Measurements from ENCODE around the gene SH3BGRL2.

Gene SH3BGRL2

DNA sequence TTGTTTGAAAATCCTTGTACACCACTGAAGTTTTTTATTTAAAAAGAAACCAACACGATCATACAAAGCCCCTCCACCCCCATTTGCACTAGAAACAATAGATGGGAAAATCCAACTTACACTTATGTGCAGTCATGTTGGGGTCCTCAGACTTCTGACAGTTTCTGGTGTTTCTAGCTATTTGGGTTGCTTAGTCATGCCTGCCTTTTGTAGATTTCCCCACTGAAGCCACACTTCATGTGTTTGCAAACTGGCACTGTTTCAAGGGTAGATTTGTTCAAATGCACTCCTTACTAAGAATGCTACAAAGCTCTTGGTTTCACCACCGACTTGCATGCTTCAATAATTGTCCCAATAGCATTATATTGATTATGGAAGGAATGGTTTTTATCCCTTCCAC lies 1.5 kb downstream of the SH3BGRL2 start:
- Histone ChIP-seq H3K4me3 (ENCODE audit: low read depth in 1 of 2, low read length in 2 of 2) (peak overlapping the region; percentile 22 to 82), H3K36me3 (ENCODE audit: control insufficient read depth in 1 of 2, insufficient read depth in 2 of 2, low read length in 2 of 2) (no peaks in the 10 kb centered on the region), H3K27me3 (ENCODE audit: low read depth, low read length) (no peaks in the 10 kb centered on the region), H3K27ac (ENCODE audit: low read length) (no peak overlapping the region), H3K9me3 (ENCODE audit: control insufficient read depth in 1 of 2, low read length in 2 of 2) (no peaks in the 10 kb centered on the region), H3K4me1 (ENCODE audit: control insufficient read depth in 1 of 2, insufficient read depth in 2 of 2, low read length in 2 of 2) (peaks cover 0 to 8% of the 10 kb centered on the region in 2 donors)

DNA sequence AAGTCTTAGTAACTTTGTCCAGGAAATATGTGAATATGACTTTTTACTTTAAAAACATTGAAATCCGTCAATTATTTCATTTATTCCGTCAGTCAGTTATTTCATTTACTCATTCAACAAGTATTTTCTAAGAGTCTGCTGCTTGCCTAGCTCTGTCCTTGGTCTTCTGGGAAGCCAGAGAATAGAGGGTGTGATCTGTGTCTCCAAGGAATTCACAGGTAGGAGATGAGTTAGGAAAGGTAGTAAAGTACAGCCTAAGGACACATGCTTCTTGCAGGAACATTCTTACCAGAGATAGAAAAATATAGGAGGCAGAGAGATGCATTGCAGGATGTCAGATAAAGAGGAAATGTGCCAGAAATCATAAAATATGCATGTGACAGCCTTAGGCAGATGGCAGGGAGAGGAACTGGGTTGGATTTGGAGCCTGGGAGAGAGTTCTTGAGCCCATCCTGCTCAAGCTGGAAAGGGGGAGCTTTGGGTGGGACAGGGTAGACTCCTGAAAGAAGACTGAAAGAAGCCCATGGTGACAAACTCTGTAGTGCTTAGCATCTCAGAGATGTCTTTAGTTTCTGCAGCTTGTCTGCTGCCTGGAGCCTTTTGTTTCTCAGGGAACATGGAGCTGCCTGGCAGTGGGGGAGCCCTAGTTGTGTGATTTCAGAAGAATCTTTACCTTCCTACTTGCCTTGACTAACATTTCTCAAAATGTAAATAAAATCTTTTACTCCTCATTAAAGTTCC lies 3.5 kb downstream of the SH3BGRL2 start:
- Histone ChIP-seq H3K9me3 (ENCODE audit: control insufficient read depth in 1 of 2, low read length in 2 of 2) (no peaks in the 10 kb centered on the region), H3K27ac (ENCODE audit: low read length) (no peak overlapping the region), H3K36me3 (ENCODE audit: control insufficient read depth in 1 of 2, insufficient read depth in 2 of 2, low read length in 2 of 2) (no peaks in the 10 kb centered on the region), H3K4me3 (ENCODE audit: low read depth in 1 of 2, low read length in 2 of 2) (no peak overlapping the region), H3K4me1 (ENCODE audit: control insufficient read depth in 1 of 2, insufficient read depth in 2 of 2, low read length in 2 of 2) (peaks cover 0 to 8% of the 10 kb centered on the region in 2 donors), H3K27me3 (ENCODE audit: low read depth, low read length) (no peaks in the 10 kb centered on the region)

DNA sequence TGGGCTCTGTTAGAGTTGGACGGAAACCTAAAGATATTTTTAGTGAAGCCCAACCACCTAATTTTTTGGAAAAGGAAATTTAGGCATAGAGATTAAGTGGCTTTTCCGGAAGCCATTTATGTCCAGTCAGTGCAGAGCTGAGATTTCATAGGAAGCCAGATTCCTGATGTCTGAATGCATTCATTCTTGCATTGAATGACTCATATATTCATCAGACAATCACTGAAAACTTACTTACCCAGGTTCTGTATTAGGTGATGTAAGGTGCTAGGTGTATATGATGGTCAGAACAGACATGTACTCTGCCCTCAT lies 4.1 kb downstream of the SH3BGRL2 start:
- Histone ChIP-seq H3K4me3 (ENCODE audit: low read depth in 1 of 2, low read length in 2 of 2) (no peak overlapping the region), H3K36me3 (ENCODE audit: control insufficient read depth in 1 of 2, insufficient read depth in 2 of 2, low read length in 2 of 2) (no peaks in the 10 kb centered on the region), H3K4me1 (ENCODE audit: control insufficient read depth in 1 of 2, insufficient read depth in 2 of 2, low read length in 2 of 2) (peaks cover 0 to 7% of the 10 kb centered on the region in 2 donors), H3K9me3 (ENCODE audit: control insufficient read depth in 1 of 2, low read length in 2 of 2) (no peaks in the 10 kb centered on the region), H3K27me3 (ENCODE audit: low read depth, low read length) (no peaks in the 10 kb centered on the region), H3K27ac (ENCODE audit: low read length) (no peak overlapping the region)

DNA sequence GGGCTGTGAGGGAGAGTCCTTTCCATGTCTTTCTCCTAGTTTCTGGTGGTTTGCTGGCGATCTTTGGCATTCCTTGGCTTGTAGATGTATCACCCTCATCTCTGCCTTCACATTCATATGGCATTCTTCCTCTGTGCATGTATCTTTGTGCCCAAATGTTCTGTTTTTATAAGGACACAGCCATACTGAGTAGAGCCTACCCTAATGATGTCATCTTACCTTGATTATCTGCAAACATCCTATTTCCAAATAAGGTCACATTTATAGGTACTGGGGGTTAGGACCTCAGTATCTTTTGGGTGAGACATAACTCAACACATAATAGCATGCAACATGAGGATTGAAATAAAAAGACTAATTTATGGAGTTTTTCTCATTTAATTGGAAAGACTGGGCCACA lies 5.5 kb downstream of the SH3BGRL2 start:
- H3K36me3 ChIP-seq (ENCODE audit: control insufficient read depth in 1 of 2, insufficient read depth in 2 of 2, low read length in 2 of 2) = no peaks in the 10 kb centered on the region
- no peak overlapping the region for H3K27ac ChIP-seq (ENCODE audit: low read length)
- H3K9me3 ChIP-seq (ENCODE audit: control insufficient read depth in 1 of 2, low read length in 2 of 2) = no peaks in the 10 kb centered on the region
- peaks cover 0 to 4% of the 10 kb centered on the region in 2 donors for H3K4me1 ChIP-seq (ENCODE audit: control insufficient read depth in 1 of 2, insufficient read depth in 2 of 2, low read length in 2 of 2)
- no peaks in the 10 kb centered on the region for H3K27me3 ChIP-seq (ENCODE audit: low read depth, low read length)
- H3K4me3 ChIP-seq (ENCODE audit: low read depth in 1 of 2, low read length in 2 of 2) = no peak overlapping the region

DNA sequence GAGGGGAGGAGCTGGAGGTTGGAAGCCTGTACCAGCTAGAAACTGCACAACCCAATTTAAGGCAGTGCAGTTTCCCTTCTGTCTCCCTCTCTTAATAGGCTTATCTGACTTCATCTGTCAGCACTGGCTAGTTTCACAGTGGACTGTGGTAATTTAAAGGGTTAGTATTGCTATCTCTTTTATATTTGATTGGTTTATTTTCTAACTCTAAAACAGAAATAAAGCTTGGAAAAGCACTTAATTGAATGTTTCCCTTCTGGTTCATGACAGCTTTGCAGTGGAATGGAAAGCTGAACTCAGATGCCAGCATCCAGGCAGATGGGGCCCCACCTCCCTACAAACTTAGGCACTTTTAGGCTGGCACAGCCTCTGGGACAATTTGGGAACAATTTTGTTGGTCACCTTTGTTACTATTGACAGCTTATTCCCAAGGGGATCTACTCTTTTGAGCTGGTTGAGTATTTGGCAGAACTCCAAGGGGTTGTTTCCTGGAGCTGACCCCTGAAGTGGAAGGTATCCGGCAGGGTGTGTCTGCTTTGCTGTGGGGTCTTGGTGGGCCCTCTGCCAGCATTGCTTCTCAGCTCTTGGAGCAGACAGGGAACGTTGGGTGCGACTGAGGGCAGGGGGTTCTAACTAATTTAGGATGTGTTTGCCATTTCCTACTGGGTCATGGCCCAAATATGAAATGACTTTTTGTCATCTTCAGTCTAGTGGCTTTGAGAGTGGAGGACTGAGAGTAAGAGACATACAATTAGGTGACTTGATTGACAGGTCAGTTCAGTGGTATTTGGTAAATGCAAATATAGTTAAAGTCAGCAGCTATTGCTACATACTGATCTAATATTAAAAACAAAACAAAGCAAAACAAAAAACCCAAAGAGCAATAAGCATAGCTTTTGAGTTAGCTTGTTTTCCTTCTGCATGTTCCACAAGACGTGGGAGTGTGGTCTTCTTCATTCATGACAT lies 9.3 kb downstream of the SH3BGRL2 start:
- Histone ChIP-seq H3K4me1 (ENCODE audit: control insufficient read depth in 1 of 2, insufficient read depth in 2 of 2, low read length in 2 of 2) (peaks cover 0 to 4% of the 10 kb centered on the region in 2 donors), H3K9me3 (ENCODE audit: control insufficient read depth in 1 of 2, low read length in 2 of 2) (no peaks in the 10 kb centered on the region), H3K27ac (ENCODE audit: low read length) (no peak overlapping the region), H3K27me3 (ENCODE audit: low read depth, low read length) (no peaks in the 10 kb centered on the region), H3K36me3 (ENCODE audit: control insufficient read depth in 1 of 2, insufficient read depth in 2 of 2, low read length in 2 of 2) (no peaks in the 10 kb centered on the region), H3K4me3 (ENCODE audit: low read depth in 1 of 2, low read length in 2 of 2) (no peak overlapping the region)

DNA sequence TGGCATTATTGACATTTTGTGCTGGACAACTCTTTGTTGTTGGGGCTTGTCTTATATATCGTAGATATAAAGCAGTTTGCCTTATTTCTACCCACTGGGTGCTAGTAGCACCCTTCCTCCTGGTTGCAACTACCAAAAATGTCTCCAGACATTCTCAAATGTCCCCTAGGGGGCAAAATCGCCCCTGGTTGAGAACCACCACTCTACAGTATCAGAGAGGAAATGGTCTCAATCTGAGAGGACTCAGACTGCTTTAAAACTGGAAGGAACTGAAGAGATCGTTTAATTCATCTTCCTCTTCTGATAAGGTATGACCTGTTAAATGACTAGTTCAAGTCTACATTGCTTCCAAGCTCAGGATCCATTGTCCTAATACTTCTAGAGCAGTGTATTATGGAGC lies 14.9 kb downstream of the SH3BGRL2 start:
- Histone ChIP-seq H3K27me3 (ENCODE audit: low read depth, low read length) (no peaks in the 10 kb centered on the region), H3K4me1 (ENCODE audit: control insufficient read depth in 1 of 2, insufficient read depth in 2 of 2, low read length in 2 of 2) (peaks cover 4 to 7% of the 10 kb centered on the region in 2 donors), H3K36me3 (ENCODE audit: control insufficient read depth in 1 of 2, insufficient read depth in 2 of 2, low read length in 2 of 2) (no peaks in the 10 kb centered on the region), H3K4me3 (ENCODE audit: low read depth in 1 of 2, low read length in 2 of 2) (no peak overlapping the region), H3K27ac (ENCODE audit: low read length) (no peak overlapping the region), H3K9me3 (ENCODE audit: control insufficient read depth in 1 of 2, low read length in 2 of 2) (no peaks in the 10 kb centered on the region)

DNA sequence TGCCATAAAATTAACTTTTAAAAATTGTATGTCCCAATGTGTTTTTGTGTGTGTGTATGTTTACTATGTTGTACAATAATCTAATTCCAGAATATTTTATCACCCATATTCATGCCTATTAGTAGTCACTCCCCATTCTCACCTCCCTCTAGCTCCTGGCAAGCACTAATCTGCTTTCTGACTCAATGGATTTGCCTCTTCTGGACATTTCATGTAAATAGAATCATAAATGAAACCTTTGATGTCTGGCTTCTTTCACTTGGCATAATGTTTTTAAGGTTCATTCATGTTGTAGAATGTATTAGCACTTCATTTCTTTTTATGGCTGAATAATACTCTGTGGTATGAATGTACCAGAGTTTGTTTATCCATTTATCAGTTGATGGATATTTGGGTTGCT lies 15.4 kb downstream of the SH3BGRL2 start:
- no peaks in the 10 kb centered on the region for H3K9me3 ChIP-seq (ENCODE audit: control insufficient read depth in 1 of 2, low read length in 2 of 2)

DNA sequence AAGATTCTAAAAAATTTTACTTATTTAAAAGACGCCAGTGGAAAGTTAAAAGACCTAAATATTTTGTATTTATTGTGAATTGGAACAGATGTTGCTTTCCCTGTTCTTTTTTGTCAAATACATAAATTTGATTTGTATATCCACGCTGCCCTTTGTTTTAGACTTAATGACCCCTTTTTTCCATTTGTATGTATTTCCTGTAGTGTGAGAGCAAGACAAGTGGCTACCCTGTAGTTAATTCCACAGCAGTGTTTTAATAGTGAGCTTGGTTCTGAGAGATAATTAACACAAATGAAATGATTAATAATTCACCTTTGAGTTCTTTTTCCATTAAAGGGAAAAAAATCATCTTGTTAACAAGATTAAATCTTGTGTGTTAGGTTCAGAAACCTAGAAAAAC lies 16.6 kb downstream of the SH3BGRL2 start:
- peaks cover 0 to 7% of the 10 kb centered on the region in 2 donors for H3K4me1 ChIP-seq (ENCODE audit: control insufficient read depth in 1 of 2, insufficient read depth in 2 of 2, low read length in 2 of 2)
- H3K27ac ChIP-seq (ENCODE audit: low read length) = no peak overlapping the region
- no peak overlapping the region for H3K4me3 ChIP-seq (ENCODE audit: low read depth in 1 of 2, low read length in 2 of 2)
- no peaks in the 10 kb centered on the region for H3K36me3 ChIP-seq (ENCODE audit: control insufficient read depth in 1 of 2, insufficient read depth in 2 of 2, low read length in 2 of 2)
- H3K9me3 ChIP-seq (ENCODE audit: control insufficient read depth in 1 of 2, low read length in 2 of 2) = no peaks in the 10 kb centered on the region
- no peaks in the 10 kb centered on the region for H3K27me3 ChIP-seq (ENCODE audit: low read depth, low read length)

More for the DNA sequence above, 15.4 kb downstream of the SH3BGRL2 start:
- Histone ChIP-seq H3K36me3 (ENCODE audit: control insufficient read depth in 1 of 2, insufficient read depth in 2 of 2, low read length in 2 of 2) (no peaks in the 10 kb centered on the region), H3K4me1 (ENCODE audit: control insufficient read depth in 1 of 2, insufficient read depth in 2 of 2, low read length in 2 of 2) (peaks cover 0 to 7% of the 10 kb centered on the region in 2 donors), H3K27me3 (ENCODE audit: low read depth, low read length) (no peaks in the 10 kb centered on the region), H3K4me3 (ENCODE audit: low read depth in 1 of 2, low read length in 2 of 2) (no peak overlapping the region), H3K27ac (ENCODE audit: low read length) (no peak overlapping the region)

DNA sequence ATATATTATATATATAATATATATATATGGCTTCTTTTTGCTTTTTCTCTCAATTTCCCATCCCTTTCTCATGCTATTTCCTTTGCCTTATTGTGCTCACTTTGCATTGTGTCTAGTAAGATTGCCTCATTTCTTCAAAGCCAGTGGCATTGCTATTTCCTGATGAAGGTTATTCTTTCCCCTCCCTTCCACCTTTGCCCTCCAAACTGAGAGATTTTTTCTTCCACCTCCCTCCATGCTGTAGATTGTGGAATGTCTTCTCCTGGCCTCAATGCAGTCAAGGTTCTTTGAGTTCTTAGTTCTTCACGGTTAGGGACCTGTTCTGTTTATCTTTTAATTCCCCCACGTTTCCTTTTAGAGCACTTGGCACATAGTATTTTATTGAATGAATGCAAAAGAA lies 17.2 kb downstream of the SH3BGRL2 start:
- no peak overlapping the region for H3K4me3 ChIP-seq (ENCODE audit: low read depth in 1 of 2, low read length in 2 of 2)
- H3K4me1 ChIP-seq (ENCODE audit: control insufficient read depth in 1 of 2, insufficient read depth in 2 of 2, low read length in 2 of 2) = peaks cover 0 to 7% of the 10 kb centered on the region in 2 donors
- H3K27ac ChIP-seq (ENCODE audit: low read length) = peak overlapping the region; percentile 57
- H3K9me3 ChIP-seq (ENCODE audit: control insufficient read depth in 1 of 2, low read length in 2 of 2) = no peaks in the 10 kb centered on the region
- H3K36me3 ChIP-seq (ENCODE audit: control insufficient read depth in 1 of 2, insufficient read depth in 2 of 2, low read length in 2 of 2) = no peaks in the 10 kb centered on the region
- H3K27me3 ChIP-seq (ENCODE audit: low read depth, low read length) = no peaks in the 10 kb centered on the region

DNA sequence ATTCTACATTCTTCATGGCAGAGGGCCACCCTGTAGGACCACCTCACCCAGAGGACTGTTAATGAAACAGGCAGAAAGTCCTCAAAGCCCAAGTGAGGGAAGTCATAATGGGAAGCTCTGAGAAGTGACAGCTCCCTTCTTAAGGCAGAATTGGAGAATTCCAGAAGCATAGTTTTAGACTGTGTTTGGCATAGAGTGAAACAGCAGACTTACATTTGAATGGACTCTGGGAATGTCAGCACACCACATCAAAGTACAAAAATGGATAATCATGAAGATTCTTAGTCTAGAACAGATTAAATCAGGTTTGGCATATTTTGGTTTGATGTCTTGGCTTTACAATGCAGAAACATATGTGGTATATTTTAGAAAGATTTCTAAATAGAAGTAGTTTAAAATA lies 17.9 kb downstream of the SH3BGRL2 start:
- H3K36me3 ChIP-seq (ENCODE audit: control insufficient read depth in 1 of 2, insufficient read depth in 2 of 2, low read length in 2 of 2) = no peaks in the 10 kb centered on the region
- no peak overlapping the region for H3K27ac ChIP-seq (ENCODE audit: low read length)
- H3K4me1 ChIP-seq (ENCODE audit: control insufficient read depth in 1 of 2, insufficient read depth in 2 of 2, low read length in 2 of 2) = peaks cover 0 to 7% of the 10 kb centered on the region in 2 donors
- H3K9me3 ChIP-seq (ENCODE audit: control insufficient read depth in 1 of 2, low read length in 2 of 2) = no peaks in the 10 kb centered on the region
- no peaks in the 10 kb centered on the region for H3K27me3 ChIP-seq (ENCODE audit: low read depth, low read length)
- no peak overlapping the region for H3K4me3 ChIP-seq (ENCODE audit: low read depth in 1 of 2, low read length in 2 of 2)

DNA sequence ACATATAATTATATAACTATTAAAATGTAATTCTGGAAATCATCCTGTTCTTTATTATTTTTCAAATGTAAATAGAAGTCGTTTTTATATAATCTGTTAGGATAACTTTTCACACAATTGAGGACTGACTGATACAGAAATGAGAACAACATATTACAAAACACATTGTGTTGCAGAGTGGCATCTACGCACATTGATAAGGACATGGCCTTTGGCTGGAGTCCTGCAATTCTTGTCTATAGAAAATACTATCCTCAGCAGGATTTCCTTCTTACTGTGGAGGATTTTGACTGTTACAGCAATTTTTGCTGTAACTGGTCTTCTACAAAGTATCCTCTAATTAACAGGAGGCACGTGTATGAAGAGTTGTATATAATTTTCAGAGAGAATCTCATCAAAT lies 19.8 kb downstream of the SH3BGRL2 start:
- Histone ChIP-seq H3K36me3 (ENCODE audit: control insufficient read depth in 1 of 2, insufficient read depth in 2 of 2, low read length in 2 of 2) (no peaks in the 10 kb centered on the region), H3K27ac (ENCODE audit: low read length) (no peak overlapping the region), H3K4me1 (ENCODE audit: control insufficient read depth in 1 of 2, insufficient read depth in 2 of 2, low read length in 2 of 2) (peaks cover 0 to 7% of the 10 kb centered on the region in 2 donors), H3K4me3 (ENCODE audit: low read depth in 1 of 2, low read length in 2 of 2) (no peak overlapping the region), H3K9me3 (ENCODE audit: control insufficient read depth in 1 of 2, low read length in 2 of 2) (no peaks in the 10 kb centered on the region), H3K27me3 (ENCODE audit: low read depth, low read length) (no peaks in the 10 kb centered on the region)
